HuH-7.5 (cell line): Measurements from ENCODE around the gene UBE3A.

Experiments
- DNase-seq: peaks from one replicate; pipeline ENCODE4 v3.0.0; 2011; ENCODE audit warnings: low spot score

The UBE3A gene

DNA sequence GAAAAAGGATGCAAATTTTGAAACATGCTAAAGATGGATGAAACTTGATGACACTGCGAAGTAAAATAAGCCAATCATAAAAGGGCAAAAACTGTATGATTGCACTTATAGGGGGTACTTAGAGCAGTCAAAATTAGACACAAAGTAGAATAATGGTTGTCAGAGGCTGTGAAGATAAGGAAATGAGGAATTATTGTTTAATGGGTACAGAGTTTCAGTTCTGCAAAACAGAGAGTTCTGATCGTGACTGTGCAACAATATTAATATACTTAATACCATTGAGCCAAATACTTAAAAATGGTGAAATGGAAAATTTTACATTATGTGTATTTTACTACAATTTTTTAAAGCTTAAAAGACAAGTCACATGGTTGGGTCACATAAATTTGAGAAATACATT, 35.1 kb downstream of the UBE3A start:
- DNase-seq, result no peak

DNA sequence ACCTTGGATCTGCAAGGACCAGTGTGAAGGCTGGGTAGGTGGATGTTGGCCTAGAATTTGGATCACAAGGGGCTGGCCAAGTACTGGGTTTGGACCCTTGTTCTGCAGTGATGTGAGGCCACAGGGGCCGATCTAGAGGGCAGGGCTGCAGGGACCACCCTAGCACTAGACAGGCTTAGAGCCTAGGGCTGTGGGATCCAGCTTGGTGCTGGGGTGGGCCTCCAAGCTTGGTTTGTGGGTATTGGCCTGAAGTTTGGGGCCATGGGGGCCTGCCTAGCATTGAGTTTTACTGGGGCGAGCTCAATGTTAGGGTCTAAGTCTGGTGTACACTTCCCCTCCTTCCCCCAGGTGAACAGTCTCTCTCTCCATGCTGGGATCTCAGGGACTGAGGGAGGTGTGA, 36.5 kb downstream of the UBE3A start:
- no peak for DNase-seq

DNA sequence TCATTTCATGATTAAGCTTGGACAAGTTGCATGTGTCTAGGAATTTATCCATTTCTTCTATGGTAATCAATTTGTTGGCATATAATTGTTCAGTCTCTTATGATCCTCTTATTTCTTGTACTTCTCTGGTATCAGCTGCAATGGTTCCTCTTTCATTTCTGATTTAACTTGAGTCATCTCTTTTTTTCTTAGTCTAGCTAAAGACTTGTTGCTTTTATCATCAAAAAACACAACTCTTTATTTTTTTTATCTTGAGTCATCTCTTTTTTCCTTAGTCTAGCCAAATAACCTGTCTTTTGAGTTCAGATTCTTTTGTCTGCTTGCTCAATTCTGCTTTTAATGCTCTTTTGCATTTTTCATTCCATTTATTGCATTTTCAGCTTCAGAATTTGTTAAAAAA, 37.3 kb downstream of the UBE3A start:
- DNase-seq, result no peak

DNA sequence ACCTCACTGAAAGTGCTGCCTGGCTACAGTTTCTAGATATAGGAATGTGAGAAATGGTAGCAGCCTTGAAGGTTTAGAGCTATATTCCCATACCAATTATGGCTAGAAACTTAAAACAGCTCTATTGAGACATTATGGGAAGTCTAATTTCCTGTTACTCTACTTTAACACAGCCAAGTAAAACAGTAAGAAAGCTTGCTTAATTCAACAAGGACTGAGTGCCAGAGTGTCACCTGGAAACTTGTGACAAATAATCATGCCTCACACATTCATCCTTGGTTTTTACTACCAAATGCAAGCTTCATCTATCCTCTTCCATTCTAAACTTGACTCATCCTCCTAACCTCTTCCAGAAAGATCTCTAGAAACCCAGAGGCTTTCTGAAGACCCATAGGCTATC, 41.7 kb downstream of the UBE3A start:
- DNase-seq, result no peak

DNA sequence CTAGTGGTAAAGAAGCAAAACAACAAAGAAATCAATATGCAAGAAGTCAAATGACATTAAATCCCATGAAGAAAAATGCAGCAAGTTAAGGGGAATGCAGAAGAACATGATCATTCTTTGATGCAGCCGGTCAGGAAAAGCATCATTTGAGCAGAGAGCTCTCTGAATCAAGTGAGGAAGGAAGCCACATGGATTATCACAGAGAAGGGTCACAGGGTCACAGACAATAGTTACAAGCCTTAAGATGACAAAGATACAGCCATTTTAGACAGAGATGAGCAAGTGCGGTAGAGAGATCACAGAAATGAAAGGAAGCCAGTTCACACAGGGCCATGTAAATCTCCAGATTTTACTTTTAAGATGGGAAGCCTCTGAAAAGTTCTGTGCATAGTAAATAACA, 43.9 kb downstream of the UBE3A start:
- no peak for DNase-seq

DNA sequence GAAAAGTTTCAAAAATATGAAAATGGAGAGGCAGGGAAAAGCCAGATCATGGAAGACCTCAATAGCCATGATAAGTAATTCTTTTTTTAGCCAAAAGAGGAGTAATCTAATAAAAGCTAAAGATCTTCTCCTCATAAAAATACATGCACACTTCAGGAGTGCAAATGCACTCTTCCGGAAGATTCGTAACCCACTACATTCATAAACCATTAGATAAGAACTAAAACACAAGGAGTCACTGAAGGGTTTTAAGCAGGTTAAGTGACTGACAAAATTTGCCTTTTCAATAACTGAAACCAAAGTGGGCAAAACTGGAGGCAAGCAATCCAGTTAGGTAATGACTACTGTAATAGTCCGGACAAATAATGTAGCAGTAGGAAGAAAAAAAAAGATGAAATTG, 46.0 kb downstream of the UBE3A start:
- no peak for DNase-seq

DNA sequence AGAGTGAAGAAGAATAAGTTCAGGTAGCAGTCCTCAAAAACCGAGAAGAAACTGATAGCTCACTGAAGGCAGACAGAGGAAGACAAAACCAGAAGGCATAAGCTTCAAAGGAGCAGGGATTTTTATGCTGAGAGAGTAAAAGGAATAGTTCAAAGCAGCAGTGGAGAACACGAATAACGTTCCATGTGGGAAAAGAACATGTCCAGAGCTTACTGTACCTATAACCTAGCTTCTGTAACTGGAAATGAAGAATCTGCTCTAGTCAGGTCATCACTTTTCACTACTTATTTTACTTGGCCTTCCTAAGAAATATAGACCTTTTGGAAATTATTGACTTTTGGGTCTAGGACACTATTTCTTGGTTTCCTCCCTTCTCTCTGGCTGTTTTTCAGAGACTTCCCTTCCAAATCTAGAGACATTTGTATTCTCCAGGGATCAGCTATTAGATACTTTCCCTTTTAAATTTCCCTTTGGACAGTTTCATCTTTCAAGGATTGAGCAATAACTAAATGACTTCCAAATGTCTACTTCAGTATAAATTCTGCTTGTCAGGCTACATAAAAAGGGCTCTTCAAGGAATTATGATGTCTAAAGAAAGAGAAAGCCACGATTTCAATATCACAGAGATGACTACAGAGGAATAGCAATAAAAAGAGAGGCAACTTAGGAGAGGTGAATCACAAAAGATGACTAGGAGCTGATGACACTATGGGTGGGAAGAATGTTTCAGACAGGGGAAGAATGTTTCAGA, 46.7 kb downstream of the UBE3A start:
- no peak for DNase-seq

DNA sequence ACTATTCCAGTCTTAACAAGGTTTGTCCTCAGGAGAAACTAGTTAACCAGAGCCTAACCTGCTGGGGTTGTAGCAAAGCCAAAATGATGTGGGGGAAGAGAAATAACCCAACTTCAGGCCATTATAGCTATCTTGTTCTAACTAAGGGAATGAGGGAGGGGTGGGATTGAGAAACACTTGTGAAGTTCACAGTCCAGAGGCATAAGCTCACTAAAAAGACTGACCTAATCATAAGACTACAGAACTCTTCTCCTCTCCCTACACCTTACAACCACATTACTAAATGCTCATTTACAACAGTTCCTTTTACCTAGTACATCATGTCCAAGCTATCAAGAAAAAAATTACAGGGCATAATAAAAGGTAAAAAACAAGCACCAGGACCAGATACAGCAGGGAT, 52.8 kb downstream of the UBE3A start:
- no peak for DNase-seq

DNA sequence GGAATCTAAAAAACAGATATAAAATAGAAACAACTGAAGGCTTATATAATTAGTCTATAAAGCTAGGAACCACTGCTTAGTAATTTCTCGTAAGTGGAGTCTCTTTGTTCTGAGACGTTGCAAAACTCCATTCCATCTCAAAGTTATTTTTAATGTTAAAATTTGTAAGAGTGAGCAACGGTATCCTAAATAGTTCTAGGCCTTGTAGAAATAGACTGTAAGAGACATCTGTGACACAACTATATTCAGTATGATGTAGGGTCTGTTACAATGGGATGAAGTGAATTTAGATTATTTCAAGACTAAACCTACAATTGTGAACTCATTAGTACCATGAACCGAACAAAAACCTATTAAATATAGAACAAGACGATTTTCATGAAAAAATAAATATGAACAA, 57.2 kb downstream of the UBE3A start:
- no peak for DNase-seq

DNA sequence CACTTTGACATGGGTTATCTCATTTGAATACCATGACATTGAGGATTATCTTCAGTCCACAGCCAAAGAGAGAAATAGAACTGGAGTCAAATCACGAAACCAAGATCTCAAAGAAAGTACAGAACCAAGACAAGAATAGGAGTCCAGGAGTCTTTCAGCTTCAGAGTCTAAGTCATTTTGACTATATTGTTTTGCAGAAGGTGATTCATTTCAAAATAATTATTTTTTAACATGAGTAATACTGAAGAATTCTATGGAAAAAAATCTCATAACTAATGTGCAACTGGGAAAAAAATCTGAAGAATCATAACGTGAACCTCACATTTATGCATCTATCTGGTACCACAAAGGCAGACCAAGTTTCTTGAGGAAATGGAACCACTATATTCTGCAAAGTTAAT, 60.3 kb downstream of the UBE3A start:
- DNase-seq, result no peak

DNA sequence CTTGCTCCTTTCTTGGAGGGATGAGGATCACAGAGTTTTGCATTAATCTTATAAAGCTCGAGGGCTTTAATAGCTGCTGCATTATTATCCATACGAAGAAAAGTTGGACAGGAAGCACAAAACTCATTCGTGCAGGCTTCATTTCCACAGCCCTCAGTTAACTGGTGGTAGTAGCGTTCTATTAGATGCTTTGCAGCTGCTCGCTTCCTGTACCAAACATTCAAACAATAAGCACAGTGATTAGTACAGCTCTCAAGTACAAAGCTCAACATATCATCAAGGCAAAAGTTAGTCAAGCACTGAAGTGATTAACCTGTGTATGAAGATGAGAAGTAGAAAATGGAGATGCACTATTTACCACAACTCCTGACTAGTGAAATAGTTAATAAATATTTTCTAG, 63.3 kb downstream of the UBE3A start:
- DNase-seq, result no peak

DNA sequence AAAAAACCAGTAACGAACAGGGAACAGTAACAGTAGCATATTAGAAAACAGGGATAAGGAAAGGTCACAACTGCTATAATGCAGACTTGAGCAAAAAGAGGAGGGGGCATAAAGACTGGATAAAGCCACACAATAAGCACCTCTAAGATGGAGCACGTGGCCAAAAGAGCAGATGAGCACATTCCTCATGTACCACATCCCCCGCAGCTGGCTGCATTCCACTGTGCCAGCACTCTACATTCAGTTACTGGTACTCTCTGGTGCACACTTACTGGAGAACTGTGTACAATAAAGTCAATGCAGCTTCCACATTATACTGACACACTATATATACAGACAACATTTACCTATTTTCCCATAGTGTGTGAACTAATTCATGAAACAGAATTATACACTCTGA, 64.7 kb downstream of the UBE3A start:
- DNase-seq, result no peak

DNA sequence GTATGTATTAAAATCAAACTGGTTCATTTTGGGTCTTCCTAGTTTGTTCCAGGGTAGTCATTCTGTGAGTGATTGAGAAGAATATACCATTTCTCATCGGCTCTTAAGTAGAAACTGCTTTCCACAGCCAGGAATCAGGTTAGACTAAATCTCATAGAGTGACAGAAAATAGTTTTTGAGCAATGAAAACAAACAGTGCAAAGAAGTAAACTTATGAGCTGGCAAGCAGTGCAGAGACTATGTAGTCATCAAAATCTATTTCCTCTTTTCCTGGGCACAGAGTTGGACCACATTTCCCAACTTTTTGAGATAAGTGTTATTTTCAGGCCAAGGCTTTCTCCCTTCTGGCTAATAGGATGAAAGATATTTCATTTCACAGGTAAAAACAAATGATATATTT, 66.5 kb downstream of the UBE3A start:
- DNase-seq, result no peak

DNA sequence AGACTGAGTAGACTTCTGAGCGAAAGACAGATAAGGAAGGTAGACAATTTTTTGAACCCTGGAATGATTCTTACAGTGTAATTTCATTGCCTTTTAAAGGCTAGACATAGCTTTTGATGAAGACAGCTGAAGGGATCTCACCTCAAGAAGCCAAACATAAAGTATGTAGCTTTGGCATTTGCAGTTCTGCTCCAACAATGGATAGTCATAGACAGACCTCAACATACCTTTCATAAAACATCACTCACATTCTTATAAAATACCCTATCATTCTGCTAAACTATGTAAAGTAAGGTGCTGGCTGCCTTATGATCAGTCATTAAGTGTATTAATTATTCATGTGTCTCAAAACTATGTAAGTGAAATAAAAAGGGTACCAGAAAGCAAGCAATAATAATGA, 70.0 kb downstream of the UBE3A start:
- no peak for DNase-seq

DNA sequence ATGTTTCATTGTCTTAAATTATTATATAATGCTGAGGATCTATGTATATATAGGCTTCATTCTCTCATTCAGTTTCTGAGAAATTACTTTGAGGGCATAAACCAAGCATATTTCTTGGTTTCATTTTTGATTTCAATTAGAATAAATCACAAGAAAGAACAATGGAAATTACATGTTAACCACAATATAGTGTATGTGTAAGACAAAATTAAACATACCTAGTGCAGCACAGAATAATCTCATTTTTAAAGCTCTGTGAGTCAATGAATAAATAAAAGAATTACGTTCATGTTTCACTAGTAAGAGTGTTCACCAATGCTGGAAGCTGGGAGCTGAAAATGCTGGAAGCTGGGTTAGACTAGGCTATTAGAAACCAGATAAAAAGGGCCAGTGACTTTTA, 72.8 kb downstream of the UBE3A start:
- no peak for DNase-seq

DNA sequence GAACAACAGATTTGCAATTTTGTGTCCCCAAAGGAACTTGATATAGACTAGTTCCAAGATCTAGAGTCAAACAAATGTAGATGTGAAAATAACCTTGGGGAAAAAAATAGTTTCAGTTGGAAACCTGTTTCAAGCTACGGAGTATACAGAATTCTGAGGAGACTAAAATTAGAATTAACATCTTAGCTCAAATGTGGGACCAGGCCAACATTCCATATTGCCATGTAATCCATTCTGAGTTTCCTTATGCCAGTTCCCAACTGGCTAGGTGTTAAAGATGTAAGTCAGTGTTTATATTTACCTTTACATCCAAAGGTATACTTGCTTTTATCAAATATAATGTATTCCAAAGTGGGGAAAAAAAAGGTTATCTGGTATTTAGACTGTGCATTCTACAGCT, 76.3 kb downstream of the UBE3A start:
- DNase-seq, result no peak

DNA sequence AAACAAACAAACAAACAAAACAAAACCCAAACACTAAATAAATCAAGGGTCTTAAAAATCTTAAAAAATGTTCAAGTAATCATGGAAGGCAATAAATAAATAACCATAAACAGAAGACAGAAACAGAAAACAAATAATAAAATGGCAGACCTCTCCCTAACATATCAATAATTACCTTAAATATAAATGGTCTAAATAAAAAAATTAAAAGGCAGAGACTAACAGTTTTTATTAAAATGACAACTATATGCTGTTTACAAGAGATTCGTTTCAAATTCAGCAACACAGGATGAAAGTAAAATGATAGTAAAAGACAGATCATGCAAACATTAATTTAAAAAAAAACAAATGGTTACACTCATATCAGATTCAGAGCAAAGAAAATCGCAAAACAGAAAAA, 91.1 kb downstream of the UBE3A start:
- DNase-seq, result no peak

DNA sequence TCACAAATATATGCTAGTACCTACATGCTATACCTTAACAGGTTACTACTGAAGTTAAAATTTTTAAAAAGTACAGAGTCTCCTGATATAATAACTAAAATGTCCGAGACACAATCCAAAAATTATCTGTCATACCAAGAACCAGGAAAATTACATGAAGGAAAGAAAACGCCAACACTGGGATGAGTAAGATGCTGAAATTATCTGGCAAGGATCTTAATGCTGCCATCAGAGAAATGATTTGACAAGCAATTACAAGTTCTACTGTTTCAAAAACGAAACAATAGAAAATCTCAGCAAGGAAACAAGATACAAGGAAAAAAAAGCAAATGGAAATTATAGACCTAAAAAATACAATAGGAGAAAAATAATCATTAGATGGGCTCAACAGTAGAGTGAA, 92.5 kb downstream of the UBE3A start:
- no peak for DNase-seq

DNA sequence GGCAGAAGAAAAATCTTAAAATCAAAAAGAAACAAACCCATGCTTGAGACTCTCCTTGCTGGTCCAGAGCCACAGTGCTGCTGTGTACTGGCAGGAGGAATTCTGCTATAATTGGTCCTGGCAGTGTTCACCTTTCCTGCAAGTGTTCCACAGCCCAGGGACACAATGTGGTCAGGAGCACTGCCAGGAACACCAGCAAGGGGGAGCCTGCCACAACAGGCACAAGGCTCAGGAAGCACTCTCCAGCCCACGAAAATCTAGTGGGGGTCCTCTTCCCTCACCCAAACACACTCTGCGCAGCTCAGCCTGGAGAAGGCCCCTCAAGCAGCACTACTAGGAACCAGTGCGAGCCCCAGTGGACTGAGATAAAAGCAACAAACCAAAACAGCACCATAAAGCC, 92.9 kb downstream of the UBE3A start:
- DNase-seq, result no peak

DNA sequence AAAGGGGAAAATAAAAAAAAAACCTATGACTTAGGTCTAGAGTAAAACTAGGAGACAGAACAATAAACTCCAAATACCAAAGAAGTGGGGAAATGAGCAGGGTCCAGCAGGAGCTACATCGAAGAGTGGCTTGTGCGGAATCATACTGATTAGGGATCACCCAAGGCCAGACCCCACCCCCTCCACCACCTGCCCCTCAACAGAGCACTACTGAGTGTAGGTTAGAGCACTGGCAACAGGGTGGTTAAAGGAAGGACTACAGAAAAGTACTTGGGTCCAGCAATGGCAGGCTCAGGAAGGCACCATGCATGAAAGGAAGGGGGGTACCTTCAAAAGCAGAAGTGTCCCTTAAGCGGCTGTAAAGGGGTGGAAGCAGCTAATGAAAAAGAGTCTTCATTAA, 96.2 kb downstream of the UBE3A start:
- no peak for DNase-seq

DNA sequence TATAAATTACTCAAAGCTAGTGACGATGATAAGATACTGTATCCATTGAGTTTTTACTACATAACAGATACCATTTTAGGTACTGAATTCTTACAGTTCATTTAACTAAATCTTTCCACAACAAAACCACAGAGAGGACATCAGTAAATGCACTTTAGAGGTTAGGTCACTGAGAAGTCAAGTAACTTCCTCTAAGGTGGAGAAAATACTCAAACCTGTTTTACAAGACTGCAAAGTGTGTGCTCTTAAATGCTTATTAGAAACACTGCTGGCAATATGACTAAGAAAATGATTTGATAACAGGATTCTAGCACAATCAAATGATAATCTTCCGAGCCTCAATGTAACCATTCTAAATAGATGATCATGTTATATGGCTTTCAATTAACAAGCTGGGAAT, 99.4 kb downstream of the UBE3A start:
- no peak for DNase-seq

DNA sequence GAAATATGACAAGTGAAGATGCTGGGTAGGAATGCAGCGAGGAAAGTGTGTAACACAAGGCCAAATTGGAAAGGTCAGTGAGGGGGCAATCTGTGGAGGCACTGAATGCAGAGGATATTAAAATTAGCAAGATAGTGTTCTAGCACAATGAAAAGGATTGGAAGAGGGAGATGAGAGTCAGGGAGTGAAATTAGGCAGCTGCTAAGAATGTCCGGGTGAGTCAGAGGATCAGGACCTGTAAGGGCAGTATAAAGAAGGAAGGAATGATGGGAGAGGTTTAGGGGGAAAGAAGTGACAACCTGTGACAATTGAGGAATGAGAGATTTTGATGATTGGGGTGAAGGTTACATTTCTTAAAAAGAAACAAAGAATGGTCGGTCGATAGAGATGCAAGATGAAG, 103.5 kb downstream of the UBE3A start:
- no peak for DNase-seq

DNA sequence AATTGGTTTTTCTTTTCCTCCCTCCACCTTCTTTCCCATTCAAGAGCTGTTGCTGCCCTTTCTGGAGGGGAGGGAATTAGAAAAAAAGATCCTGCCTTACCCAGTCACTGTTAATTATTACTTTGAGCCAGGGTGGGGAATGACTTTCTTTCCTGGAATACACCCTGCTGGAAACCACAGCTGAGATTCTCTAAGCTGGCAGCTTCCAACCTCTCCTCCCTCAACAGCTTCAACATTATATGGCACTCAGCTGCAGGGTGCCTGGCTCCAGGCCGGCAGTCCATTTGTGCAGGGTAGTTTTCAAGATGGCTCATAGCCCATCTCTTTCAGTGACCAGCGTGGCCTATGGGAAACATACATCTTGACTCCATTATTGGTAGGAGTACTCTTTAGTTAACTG, 105.8 kb downstream of the UBE3A start:
- DNase-seq, result no peak

DNA sequence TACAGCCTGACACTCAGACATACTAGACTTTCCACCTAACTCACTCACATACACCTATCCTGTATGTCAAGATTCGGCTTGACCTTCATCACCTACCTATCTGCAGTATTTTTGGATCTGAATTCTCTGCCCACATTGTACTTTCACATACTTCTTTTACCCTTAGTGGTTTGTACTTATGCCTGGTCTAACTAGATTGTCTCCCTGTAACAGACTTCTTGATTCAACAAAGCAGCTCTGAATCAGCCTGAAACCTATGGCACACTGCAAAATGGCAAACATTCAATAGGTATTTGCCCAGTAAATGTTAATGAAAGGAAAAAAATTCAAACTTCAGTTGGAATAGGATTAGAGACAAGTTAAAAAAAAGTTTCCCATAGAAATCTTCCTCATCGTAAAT, 106.5 kb downstream of the UBE3A start:
- no peak for DNase-seq

DNA sequence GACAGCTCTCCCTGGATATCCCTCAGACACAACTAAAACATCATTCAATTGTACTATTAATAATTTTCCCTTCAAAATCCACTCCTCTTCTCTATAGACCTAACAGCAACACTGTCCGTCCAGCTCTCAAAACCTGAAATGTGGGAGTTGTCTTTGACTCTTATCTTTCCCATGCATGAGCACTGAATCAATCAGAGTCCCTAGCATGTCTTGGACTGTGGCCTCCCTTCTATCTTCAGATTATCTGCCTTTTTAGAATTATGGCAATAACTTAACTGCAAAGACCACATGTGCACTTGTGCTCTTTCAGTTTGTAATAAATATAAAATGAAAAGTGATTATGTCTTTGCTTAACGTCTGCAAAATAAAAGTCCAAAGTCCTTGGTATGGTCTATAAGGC, 107.0 kb downstream of the UBE3A start:
- no peak for DNase-seq
